ENCODE results near the gene TERB2.
"Not testable (repeated sequence)": the region's sequence is repeated elsewhere in the genome, so short reads cannot be mapped to it uniquely, and the experiment has no call there.

Gene TERB2, protein sequence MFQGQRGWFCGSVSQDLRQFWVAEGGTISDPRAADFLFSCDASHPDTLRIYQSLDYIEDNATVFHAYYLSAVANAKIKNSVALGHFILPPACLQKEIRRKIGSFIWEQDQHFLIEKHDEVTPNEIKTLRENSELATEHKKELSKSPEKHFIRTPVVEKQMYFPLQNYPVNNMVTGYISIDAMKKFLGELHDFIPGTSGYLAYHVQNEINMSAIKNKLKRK

DNA sequence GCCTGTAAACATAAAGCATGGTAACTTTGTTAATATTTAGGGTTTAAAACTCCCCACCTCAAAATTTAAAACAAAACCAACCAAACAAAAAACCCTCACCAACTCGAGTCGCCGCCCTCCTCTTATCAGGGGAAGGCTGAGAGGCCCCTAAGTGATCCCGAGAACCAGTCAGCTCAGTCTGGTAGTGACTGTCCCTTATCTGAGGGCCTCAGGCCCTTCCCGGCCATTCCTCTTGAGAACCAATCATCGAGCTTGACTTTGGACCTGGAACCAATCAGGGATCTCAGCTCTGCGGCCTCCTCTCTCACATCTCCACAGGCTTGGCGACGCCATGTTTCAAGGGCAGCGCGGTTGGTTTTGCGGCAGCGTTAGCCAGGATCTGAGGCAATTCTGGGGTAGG is at the start of gene TERB2:
TERB2 (plus strand) TSS at position 300 of the 400 bp plus-strand sequence; CDS start at position 332, 32 bp downstream.
- no peak for DNase-seq

DNA sequence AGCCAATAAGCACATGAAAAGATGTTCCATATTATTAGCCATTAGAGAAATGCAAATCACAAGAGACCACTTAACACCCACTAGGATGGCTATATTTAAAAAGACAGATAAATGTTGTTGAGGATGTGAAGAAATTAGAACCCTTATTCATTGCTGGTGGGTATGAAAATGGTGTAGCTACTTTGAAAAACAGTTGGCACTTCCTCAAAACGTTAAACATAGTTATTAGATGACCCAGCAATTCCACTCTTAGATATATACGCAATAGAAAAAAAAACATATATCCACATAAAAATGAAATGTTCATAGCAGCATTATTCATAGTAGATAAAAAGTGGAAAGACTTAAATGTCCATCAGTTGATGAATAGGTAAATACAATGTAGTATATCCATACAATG is 47.1 kb upstream of the TERB2 start:
- no peak for DNase-seq

DNA sequence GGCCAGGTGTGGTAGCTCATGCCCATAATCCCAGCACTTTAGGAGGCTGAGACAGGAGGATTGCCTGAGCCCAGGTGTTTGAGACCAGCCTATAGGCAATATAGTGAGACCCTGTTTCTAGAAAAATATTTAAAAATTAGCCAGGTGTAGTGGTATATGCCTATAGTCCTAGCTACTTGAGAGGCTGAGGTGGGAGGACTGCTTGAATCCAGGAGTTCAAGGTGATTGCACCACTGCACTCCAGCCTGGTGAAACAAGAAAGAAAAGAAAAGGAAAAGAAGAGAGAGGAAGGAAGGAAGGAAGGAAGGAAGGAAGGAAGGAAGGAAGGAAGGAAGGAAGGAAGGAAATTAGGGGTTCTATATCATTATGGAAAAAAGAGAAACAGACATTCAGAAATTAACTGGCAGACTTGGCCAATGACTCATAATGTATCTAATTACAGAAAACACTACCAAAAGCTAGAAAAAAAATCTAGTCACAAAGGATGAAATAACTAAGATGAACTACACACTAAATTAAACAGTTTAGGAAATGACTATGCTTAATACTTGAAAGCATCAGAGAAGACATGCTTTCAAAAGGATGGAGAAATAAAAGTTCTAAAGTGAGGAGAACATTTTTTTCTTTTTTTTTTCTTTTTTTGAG is 45.4 kb upstream of the TERB2 start:
- DNase-seq, result no peak

DNA sequence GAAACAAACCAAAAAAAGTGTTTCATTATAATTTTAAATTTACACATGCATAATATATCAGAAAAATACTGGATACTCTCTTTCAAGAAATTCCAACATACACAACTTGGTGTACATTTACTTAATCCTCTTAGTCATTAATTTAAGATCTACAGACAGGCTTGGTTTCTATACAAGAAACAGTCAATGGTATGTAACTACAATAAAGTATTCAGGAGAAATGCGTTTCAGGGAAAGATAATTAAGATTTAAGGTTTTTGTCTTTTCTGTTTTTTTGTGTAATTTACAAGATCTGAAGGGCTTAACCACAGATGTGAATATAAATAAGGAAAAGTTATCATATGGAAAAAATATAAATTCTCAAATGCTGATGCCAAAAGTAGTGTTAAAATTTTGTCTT is 44.3 kb upstream of the TERB2 start:
- DNase-seq, result not testable (repeated sequence)

DNA sequence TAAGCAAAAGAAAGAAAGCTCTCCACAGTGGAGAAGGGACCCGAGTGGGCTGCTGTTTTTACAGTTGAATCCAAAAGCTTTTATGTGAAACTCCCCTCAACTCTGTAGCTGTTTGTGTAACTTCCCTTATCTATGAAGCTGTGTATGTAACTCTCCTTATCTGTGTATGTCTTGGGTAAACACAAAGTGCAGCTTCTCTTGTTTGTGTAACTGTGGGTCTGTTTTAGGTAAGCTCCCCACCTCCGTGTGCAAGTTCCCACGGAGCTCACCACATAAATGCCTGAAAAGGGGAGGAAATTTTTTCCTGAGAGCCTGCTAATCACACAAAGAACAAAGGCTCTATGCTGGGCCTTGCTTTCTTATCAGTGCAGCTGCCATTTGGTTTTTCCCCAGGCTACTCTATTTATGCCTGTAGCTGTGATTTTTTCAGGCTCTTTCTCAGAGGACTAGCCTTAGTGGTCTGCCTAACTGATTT is 43.5 kb upstream of the TERB2 start:
- DNase-seq, result not testable (repeated sequence)

DNA sequence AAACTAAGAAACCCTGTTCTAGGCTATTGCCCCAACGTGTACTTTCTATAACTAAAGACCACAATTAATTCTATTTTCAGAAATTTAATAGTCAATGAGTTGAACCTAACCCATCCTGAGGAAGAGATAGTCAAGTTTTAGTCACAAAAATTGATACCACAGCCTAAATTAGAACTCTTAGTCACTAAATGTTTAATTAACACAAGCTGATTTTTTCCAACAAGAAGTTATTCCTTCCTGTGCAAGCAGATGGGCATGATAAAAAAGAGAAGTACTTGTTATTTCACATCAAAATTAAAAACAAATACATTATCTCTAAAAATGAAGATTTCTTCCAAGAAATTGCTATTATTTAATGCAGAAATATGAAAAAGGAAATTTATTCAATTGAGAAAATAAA is 38.4 kb upstream of the TERB2 start:
- no peak for DNase-seq

DNA sequence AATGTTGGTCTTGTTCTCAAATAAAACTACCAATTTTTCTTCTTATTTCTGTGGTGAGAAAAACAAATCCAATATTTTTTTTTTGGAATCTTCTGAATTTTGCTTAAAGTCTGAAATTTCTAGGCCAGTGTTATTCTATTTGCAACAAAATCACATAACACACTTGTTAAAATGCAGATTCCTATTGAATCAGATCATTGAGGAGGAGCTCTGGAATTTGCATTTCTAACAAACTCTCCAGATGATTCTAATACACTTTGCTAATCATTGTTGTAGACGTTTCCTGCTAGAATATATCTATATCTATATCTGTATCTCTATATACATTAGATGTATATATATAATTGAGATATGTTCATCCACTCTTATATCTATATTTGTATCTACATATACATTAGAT is 27.8 kb upstream of the TERB2 start:
- DNase-seq, result not testable (repeated sequence)

DNA sequence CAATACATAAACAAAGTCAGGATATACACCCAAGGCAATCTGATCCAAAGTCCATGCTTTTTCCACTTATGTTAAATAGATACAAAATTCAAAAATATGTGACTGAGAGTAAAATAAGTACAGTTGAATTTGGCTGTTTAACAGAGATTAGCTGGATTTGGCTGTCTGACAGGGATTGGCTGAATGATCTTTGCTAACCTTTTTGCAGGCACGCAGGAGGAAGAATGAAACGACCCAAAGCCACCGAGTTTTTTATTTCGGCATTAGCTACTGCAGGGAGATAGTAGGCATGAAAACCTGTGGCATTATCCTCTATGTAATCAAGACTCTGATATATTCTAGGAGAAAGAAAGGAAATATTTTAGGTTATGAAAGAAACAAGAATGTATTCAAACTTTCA is 26.2 kb upstream of the TERB2 start:
- not testable (repeated sequence) for DNase-seq

DNA sequence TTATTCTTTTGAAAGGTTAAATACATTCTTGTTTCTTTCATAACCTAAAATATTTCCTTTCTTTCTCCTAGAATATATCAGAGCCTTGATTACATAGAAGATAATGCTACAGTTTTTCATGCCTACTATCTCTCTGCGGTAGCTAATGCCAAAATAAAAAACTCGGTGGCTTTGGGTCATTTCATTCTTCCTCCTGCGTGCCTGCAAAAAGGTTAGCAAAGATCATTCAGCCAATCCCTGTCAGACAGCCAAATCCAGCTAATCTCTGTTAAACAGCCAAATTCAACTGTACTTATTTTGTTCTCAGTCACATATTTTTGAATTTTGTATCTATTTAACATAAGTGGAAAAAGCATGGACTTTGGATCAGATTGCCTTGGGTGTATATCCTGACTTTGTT is 1.8 kb downstream of the TERB2 start:
- not testable (repeated sequence) for DNase-seq

DNA sequence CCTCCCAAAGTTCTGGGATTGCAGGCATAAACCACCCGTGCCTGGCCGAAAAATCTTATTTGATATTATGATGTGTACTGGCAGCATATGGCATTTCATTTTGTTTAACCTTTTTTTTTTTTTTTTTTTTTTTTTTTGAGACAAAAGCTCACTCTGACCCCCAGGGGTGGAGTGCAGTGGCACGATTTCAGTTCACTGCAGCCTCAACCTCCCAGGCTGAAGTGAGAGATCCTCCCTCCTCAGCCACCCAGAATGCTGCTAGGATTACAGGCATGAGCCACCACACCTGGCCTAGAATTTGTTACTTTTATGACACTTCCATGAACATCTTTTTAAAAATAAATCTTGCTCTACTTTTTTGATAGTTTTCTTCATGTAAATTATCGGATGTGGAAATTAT is 12.0 kb downstream of the TERB2 start:
- no peak for DNase-seq

DNA sequence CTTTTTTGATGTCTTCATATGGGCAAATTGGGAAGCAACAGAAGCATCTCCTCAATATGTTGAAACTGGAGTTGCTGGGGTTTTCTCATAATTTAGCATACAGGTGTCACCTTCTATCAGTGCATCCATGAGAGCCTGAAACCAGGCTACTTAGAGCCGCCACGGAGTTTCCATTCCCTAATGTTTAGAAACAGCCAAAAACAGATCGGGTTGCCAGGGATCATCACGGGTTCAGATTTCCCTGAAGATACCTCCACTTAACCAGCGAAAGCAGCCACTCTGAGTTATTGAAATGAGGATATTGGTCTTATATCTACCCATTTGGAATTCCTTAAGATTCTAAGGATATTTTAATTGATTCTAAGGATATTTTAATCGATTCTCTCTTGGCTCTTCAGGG is 14.5 kb downstream of the TERB2 start:
- no peak for DNase-seq

DNA sequence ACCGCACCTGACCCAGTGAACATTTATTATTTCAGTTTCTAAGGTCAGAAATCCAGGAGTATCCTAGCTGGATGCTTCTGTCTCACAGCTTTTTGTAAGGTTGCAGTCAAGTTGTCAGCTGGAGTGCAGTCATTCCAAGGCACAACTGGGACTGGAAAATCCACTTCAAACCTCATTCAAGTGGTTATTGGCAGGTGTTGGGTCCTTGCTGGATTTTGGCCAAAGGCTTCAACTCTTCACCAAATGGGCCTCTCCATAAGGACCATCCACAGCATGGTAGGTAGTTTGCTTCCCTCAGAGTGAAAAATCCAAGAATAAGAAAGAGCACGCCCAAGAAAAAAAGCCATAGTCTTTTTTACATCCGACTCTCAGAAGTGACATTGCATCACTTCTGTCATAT is 19.7 kb downstream of the TERB2 start:
- not testable (repeated sequence) for DNase-seq

DNA sequence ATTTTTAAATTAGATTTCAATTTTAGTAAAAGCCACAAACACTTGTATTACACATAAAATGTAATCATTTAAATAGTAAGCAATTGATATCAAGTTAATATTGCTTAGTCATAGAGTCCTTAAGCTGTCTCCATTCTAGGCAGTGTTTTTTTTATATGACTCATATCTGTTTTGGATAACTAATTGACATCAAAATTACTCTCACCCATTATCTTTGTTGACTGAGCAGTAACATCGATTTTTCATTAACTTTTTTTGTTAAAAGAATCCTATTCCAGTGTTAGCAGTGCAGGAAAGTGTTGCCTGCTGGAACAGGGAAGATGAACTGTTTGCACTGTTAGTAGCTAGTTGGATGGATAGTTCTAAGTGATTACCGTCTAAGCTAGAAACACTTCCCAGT is 21.3 kb downstream of the TERB2 start:
- not testable (repeated sequence) for DNase-seq

DNA sequence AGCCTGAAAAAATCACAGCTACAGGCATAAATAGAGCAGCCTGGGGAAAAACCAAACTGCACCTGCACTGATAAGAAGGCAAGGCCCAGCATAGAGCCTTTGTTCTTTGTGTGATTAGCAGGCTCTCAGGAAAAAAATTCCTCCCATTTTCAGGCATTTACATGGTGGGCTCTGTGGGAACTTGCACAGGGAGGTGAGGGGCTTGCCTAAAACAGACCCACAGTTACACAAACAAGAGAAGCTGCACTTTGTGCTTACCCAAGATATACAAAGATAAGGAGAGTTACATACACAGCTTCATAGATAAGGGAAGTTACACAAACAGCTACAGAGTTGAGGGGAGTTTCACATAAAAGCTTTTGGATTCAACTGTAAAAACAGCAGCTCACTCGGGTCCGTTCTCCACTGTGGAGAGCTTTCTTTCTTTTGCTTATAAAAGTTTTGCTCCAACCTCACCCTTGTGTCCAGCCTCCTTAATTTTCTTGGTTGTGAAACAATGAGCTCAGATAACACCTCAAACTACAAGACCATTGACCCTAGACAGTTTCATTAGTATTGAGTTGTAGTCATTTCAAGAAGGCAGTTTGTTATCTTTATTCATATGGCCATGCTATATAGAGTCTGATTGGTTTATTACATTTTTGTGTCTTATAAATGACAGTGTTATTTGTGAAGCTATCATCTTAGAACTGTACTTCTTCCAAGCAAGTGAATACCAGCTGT is 23.3 kb downstream of the TERB2 start:
- DNase-seq, result not testable (repeated sequence)

DNA sequence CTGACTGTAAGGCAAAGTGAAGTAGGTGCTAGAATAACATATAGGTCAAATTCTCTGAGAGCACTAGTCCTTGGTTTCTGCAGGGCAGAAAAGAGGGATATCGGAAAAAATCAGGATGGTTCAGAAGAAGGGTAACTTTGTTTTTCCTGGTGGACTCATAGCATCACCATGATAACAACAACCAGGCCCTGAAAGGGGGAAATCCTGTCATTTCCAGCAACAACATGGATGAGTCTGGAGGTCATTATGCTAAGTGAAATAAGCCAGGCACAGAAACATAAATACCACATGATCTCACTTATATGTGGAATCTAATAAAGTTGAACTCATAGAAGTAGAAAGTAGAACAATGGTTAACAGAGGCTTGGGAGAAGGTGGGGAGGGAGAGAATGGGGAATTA is 27.7 kb downstream of the TERB2 start:
- not testable (repeated sequence) for DNase-seq

DNA sequence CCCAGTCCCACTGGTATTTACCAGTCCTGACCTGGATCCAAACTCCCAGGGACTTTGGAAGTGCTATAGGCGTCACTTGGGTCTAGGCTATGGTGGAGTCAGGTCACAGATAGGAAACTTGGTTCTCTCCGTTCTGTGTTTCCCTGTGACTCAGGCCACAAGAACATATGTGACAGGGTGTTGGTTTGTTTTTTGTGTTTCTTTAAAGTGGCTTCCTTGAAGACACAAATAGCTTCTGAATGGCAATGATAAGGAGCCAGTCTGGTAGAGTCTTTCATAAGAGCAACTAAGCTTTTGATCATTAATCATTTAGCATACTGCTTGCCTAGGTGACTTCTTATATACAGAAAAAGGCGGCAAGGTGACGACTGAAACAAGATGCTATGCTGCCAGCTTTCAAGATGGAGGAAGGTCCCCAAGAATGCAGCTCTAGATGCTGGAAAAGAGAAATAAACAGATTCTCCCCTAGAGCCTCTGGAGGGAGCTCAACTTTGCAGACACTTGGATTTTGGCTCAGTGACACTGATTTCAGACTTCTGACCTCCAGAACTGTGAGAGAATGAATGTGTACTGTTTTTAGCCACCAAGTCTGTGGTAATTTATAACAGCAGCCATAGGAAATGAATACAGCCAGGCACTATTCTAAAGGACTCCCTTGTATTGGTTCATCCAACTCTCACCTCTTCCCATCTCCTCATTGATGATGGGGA is 30.0 kb downstream of the TERB2 start:
- not testable (repeated sequence) for DNase-seq

DNA sequence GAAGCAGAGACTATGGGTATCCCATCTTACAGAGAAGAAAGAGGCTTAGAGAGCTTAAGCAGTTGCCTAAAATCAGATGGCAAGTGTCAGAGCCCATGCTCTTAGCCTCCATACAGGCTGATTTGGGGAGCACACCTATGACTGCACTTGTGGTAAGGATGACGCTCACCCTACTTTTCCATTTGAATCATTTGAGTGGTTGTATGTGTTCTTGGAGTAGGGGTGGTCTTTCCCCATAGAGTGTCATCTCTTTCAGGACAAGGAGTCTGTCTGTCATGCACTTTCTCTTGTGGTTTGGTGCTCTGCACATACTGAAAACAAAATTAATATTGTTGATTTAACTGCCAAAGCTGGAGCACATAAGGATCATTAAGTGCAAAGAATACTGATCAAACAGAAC is 31.2 kb downstream of the TERB2 start:
- DNase-seq, result not testable (repeated sequence)

DNA sequence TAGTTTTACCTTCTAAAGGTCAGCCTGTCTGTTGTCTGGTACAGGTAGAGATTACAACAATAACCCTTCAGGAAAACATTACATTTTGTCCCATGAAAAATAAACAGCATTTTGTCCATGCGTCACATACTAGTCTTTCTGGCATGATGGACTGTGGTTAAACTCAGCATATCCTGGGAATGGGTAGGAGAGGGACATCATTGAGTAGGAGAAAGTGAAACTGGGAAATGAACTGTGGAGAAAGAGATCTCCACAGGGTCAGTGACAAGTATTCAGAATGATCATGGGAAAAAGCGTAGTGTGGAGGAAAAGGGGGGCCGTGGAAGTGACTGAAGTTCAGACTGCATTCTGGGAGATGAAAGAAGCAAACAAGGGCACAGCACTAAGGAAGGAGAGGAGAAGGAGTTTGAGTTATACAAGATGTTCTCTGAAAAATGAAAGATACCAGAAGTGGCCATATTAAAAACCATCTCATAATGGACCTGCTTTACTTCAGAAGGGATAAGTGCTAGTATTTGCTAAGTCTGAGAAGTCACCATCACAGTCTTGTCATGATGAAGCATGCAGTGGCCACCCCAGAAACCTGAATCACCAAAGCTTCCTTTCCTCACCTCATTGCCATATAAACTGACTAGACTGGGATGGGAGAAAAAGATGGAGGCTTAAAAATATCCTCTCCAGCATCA is 31.8 kb downstream of the TERB2 start:
- not testable (repeated sequence) for DNase-seq

DNA sequence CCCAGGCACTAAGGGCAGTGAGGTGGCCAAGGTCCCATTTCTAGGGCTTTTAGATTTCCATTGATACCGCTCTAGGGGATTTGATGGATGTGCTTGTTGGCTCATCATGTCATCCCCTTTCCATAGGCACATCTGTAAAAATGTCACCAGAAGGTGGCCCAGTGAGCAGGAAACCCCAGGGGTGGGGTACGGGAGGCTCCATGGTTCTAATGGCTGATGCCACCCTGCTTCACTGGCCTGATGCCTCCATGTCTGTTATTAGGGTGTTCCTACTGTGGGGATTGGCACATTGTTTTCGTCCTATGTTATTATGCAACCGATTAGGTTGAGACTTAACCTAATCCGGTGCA is 32.4 kb downstream of the TERB2 start:
- not testable (repeated sequence) for DNase-seq

DNA sequence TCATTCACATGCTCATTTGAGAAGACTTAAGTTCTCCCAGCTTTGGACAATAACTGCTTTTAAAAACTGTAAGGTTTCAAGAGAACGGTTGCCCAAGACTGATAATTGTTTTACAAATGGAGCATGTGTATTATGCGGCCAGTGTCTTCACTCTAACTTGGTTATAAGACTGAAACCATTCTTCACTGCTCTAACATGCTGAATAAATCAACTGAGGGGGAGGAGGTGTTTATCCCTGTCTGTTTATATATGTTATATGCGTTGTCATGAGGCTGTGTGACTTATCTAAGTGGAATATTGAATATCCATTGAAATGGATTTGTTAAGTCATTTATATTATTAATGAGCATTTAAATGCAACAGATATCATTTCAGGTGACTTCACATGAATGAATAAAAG is 41.1 kb downstream of the TERB2 start:
- DNase-seq, result not testable (repeated sequence)

DNA sequence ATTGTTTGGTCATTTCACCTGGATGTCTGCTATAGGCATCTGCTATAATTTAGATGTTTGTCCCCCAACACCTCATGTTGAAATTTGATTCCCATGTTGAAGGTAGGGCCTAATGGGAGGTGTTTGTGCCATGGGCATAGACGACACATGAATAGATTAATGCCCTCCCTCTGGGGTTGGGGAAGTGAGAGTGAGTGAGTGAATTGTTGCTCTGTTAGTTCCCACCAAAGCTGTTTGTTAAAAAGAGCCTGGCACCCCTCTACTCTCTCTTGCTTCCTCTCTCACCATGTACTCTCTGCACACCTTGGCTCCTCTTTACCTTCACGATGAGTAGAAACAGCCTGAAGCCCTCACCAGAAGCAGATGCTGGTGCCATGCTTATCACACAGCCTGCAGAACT is 42.6 kb downstream of the TERB2 start:
- DNase-seq, result no peak

DNA sequence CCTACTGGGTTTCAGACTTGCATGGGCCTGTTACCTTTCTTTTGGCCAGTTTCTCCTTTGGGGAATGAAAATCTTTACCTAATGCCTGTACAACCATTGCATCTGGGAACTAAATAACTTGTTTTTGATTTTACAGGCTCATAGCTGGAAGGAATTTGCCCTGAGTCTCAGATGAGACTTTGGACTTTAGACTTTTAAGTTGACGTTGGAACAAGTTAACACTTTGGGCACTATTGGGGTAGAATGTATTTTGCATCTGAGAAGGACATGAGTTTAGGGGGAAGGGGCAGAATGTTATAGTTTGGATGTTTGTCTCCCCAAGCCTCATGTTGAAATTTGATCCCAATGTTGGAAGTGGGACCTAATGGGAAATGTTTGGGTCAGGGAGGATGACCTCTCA is 44.7 kb downstream of the TERB2 start:
- DNase-seq, result not testable (repeated sequence)

All from activated CD8-positive, alpha-beta memory T cell treated with anti-CD3 and anti-CD28 coated beads, Interleukin-2, amount 50 U/mL, for 48 hours (primary cell).